Subcutaneous adipose tissue (tissue), 4 donors: ENCODE results near the gene DNAJC27. TPM values are rescaled to one million over a fixed set of nuclear protein-coding genes. Genes with fewer than 3 reads are reported as not detected.

Source experiments
- CTCF ChIP-seq: fragments of 450-650 bp; IDR thresholded peaks from one replicate; pipeline ENCODE4 v1.5.1; 2016; ENCODE audit warnings: low read depth, mild to moderate bottlenecking, control low read depth, antibody characterized with exemption, moderate library complexity
- total RNA-seq, 4 donors: library from RNA; depleted of rRNA; stranded (reverse); fragments of >200 nt; gene quantifications; one replicate each; pipeline ENCODE4 v1.1.0, GENCODE V29; 2016

DNAJC27 gene
- total RNA-seq, 4 donors from 2014 or later: 9.3 to 21.5 (median 12.4) TPM

DNA sequence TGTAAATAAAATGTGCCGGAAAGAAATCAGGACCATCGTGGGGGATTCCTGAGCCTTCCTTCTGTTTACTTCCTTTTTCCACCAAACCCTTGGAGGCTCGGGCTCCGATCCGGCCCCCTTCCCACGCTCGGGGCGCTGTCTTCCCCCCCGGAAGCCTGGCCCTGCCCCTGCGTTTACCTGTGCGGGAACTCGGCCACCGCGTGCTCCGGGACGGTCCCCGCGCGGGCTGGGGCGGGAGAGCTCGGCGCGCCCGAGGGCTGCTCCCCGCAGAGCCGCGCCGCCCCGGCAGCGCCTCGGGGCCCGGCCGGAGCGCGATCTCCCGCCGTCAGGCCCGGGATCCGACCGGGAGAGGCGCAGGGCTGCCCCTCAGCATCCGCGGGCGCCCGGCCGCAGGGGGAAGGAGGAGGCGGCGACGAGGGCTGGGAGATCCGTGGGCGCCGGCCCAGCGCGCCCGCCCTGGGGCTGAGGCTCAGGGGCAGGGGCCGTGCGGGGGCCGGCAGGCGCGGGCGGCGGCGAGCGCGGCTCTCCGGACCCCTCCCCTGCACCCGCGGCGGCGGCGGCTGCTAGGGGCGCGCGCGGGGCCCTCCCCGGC, 52.2 kb downstream of the DNAJC27 start:
- no peak for TF ChIP-seq CTCF

DNA sequence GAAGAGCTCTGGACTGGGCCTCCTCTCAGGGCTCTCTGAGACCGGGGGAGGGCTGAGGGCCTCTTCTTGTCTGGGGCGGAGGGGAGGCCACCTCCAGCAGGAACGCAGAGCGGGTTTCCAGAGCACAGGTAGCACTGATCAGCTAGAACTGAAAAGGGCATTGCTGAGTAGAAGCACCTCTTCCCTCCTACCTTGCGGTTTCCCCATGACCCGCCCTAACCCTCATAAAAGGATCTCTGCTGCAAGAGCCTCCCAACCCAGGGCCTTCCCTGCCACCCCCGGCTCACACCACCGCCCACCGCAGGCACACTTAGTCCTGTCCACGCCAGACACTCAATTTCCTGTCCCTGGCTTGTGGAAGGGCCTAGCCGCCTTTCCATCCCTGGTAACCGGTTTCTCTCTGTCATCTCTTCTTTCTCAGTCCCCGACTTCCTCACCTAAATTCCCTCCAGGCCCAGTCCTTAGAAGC, 52.7 kb downstream of the DNAJC27 start:
- no peak for TF ChIP-seq CTCF

GRCh38 chr2:24918326-24919036, 53.3 kb downstream of the DNAJC27 start:
- no peak for TF ChIP-seq CTCF

GRCh38 chr2:24917731-24918325, 53.9 kb downstream of the DNAJC27 start:
- no peak for TF ChIP-seq CTCF

DNA sequence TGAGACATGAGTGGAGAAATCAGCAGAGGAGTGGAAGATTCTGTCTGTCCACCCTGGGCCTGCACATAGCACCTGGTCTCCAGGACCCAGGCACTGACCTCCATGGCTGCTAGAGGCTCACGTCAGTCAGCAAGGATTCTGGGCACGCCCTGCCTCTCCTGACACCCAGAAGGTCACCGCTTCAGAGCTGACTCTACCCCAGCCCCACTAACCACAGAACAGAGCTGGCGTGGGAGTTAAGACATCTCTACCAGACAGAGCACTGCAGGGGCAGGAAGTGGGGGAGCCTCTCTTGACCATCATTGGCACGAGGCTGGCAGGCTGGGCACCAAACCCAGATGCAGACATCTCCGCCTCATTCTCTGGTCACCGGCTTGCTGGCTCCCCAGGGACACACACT, 54.7 kb downstream of the DNAJC27 start:
- no peak for TF ChIP-seq CTCF

DNA sequence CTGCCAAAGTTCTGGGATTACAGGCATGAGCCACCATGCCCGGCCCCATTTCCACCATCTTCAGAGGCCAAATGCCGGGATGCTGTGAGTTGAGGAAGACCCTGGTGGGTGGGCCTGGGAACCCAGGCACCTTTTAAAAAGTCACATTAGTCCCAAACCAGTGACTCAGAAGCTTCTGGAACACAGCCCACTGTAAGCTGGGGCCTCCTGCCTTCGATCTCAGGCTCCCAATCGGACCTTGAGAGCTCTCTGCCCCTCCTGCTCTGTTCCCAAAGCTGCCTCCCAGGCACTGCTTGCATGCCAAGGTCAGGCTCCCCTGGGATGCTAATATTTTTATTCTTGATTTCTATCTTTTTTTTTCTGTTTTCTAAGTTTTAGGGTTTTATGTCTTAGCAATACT, 56.0 kb downstream of the DNAJC27 start:
- no peak for TF ChIP-seq CTCF

DNA sequence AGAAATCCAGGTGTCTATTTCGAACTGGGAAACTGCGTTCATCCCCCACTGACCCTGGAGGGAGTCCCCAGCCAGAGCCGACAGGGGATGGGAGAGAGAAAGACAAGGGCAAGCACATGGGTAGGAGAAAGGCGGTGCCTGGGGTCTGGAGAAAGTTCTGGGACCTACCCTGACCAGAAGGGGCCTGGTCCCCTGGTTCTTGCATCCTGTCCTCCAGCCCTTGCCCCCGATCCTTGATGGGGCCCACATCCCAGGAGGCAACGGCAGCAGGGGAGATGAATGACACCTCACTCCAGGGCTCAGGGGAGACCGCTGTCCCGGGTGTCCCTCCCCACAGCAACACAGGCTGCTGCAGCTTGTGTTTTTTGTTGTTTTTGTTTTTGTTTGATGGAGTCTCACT, 56.6 kb downstream of the DNAJC27 start:
- TF ChIP-seq CTCF: no peak
